Lower leg skin (tissue), 4 donors: ENCODE data around the gene MORC1. TPM values are rescaled to one million over a fixed set of nuclear protein-coding genes. Genes with fewer than 3 reads are reported as not detected.
"Not testable (repeated sequence)": the region's sequence is repeated elsewhere in the genome, so short reads cannot be mapped to it uniquely, and the experiment has no call there.

ENCODE experiments used
- DNase-seq, 2 donors: peaks; one replicate each; pipeline ENCODE4 v3.0.0-alpha.2; 2019; ENCODE audit warnings: low spot score in 2 of 2
- H3K4me3 ChIP-seq: fragments of 200-600 bp; sonication (generic); 2 replicates; pipeline ENCODE4 v1.5.1; 2017; ENCODE audit warnings: mild to moderate bottlenecking, low read depth; ENCODE audit not compliant: poor library complexity, severe bottlenecking
- CTCF ChIP-seq, 3 donors: fragments of 450-650 bp; IDR thresholded peaks; one replicate each; pipeline ENCODE4 v1.5.1; 2016; ENCODE audit warnings: antibody characterized with exemption in 3 of 3, mild to moderate bottlenecking in 3 of 3, moderate library complexity in 2 of 3
- POLR2A ChIP-seq, 2 donors: fragments of 450-650 bp; IDR thresholded peaks; one replicate each; pipeline ENCODE4 v1.6.1; 2016 to 2017; ENCODE audit warnings: antibody characterized with exemption in 2 of 2, mild to moderate bottlenecking in 1 of 2, moderate library complexity in 1 of 2
- WGBS, 2 donors: methylation state at CpG; one replicate each; pipeline ENCODE4 v1.1.5; 2018; 5-methylcytosine and 5-hydroxymethylcytosine counted together
- intact Hi-C: fragments of 100-400 bp; cut with DNase I; formaldehyde crosslinking; loops from one replicate; pipeline ENCODE4 v1.15.0; 2023; ENCODE audit warnings: low total_unique reads
- total RNA-seq, 4 donors: library from RNA; depleted of rRNA; stranded (reverse); fragments of >200 nt; gene quantifications; one replicate each; pipeline ENCODE4 v1.1.0, GENCODE V29; 2016

Gene MORC1
- total RNA-seq, 4 donors from 2014 or later: not detected

DNA sequence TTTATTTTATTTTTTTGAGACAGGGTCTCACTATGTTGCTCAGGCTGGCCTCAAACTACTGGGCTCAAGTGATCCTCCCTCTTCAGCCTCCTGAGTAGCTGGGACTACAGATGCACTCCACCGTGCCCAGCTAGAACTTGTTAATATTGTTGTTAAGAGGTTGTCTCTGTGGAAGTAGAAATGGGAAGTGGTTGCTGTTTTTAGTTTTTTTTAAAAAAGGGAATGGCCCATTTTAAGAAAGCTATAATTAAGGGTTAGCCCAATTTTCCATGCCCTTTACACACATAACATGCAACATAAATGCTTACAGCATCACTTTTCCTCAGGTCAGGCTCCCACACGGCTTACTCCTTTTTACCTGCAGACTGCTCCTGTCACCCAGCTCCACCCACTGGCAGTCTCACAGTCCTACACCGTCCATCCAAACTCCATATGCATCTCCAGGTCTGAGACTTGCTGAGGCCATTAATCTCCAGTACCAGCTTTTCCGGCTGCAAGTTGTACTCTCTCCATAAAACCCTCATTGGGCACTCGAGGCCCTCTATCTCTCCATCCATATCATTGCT lies 19.8 kb downstream of the MORC1 start:
- intact Hi-C loops: no loop called here
- WGBS, 2 donors: 46 to 58% methylated on average over 5 of the region's 5 CpGs
- DNase-seq: no peak
- H3K4me3 ChIP-seq: no peak overlapping the region
- TF ChIP-seq CTCF (IDR thresholded peaks at IDR 0.05): no peak

- H3K4me3 ChIP-seq: no peak overlapping the region
- DNase-seq: no peak
- intact Hi-C loops: no loop called here
- WGBS, 2 donors: 61 to 63% methylated on average over 1 of the region's 1 CpG
- no peak for TF ChIP-seq POLR2A (IDR thresholded peaks at IDR 0.05)
Observed at GRCh38 chr3:109095166-109095565, 22.8 kb downstream of the MORC1 start.

DNA sequence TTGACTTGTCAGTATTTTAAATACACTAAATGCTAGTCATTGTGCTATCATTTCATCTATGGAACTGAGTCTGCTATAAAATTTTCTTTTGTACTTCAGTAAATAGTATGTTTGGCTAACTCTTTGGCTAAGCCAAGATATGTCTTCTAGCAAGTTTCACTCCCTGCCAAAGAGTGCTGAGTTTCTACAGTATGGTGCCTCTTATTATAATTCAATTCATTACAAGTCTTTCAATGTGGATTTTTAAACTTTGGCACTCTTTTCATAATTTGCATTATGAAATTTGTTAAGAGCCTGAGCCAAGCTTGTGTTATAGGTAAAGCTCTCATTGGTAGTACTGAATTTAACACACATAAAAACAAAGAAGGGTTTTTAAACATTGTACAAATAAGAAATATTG lies 24.4 kb downstream of the MORC1 start:
- intact Hi-C loops: no loop called here
- no peak overlapping the region for H3K4me3 ChIP-seq
- TF ChIP-seq POLR2A (IDR thresholded peaks at IDR 0.05): no peak
- TF ChIP-seq CTCF (IDR thresholded peaks at IDR 0.05): no peak
- DNase-seq: no peak

GRCh38 chr3:109091846-109092245 lies 26.1 kb downstream of the MORC1 start:
- intact Hi-C loops: no loop called here
- 26 to 30% methylated on average over 2 of the region's 2 CpGs for WGBS, 2 donors
- DNase-seq: no peak
- no peak overlapping the region for H3K4me3 ChIP-seq
- TF ChIP-seq POLR2A (IDR thresholded peaks at IDR 0.05) (no peak), CTCF (IDR thresholded peaks at IDR 0.05) (no peak)

DNA sequence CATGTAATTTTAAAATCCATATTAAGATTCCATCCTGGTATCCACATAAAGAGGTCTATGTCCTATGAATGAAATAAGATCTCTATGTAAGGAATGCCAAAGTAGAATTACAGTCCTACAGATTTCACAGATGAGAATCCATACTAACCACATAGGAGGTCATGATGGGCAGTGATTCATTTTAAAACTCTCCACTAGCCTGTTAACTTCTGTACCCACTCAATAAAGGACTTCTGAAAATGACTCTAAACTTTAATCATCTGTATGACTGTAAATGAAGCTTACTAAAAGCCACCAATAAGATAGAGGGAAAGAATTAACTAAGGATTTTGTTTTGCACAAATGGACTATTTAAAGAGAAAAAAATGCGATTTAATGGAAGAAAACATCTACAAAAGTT lies 28.7 kb downstream of the MORC1 start:
- intact Hi-C loops: no loop called here
- DNase-seq: no peak
- no peak overlapping the region for H3K4me3 ChIP-seq
- WGBS, 2 donors: 79 to 88% methylated on average over 1 of the region's 1 CpG
- TF ChIP-seq CTCF (IDR thresholded peaks at IDR 0.05): no peak
- no peak for TF ChIP-seq POLR2A (IDR thresholded peaks at IDR 0.05)

GRCh38 chr3:109081746-109082510 lies 36.0 kb downstream of the MORC1 start:
- H3K4me3 ChIP-seq: no peak overlapping the region
- intact Hi-C loops: no loop called here
- DNase-seq: no peak
- 40 to 44% methylated on average over 6 of the region's 6 CpGs for WGBS, 2 donors
- no peak for TF ChIP-seq POLR2A (IDR thresholded peaks at IDR 0.05)
- no peak for TF ChIP-seq CTCF (IDR thresholded peaks at IDR 0.05)

DNA sequence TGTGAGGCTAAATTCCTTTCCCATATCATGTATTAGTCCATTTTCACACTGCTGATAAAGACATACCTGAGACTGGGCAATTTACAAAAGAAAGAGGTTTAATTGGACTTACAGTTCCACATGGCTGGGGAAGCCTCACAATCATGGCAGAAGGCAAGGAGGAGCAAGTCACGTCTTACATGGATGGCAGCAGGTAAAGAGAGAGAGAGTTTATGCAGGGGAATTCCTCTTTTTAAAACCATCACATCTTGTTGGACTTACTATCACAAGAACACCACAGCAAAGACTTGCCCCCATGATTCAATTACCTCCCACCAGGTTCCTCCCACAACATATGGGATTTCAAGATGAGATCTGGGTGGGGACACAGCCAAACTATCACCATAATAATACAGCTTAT lies 37.8 kb downstream of the MORC1 start:
- H3K4me3 ChIP-seq, DNase-seq, intact Hi-C loops: not testable (repeated sequence)
- WGBS, 2 donors: 76 to 80% methylated on average over 1 of the region's 1 CpG
